GM19193 (cell line): ENCODE measurements around the gene ABCA1.
A peak's percentile ranks its signal among the peaks of the same experiment; 100 is the strongest.

Source experiments
- POLR2A ChIP-seq: IDR thresholded peaks from 4 replicates; pipeline ENCODE4 v1.6.1; 2011; ENCODE audit not compliant: insufficient read depth, insufficient read length; ENCODE audit errors: extremely low read depth

Gene ABCA1

GRCh38 chr9:104776797-104777196, 151.2 kb downstream of the ABCA1 start:
- no peak for TF ChIP-seq POLR2A

GRCh38 chr9:104775976-104776375, 152.0 kb downstream of the ABCA1 start:
- TF ChIP-seq POLR2A = no peak

GRCh38 chr9:104775574-104775936, 152.4 kb downstream of the ABCA1 start:
- TF ChIP-seq POLR2A = no peak

GRCh38 chr9:104774831-104775573, 153.0 kb downstream of the ABCA1 start:
- TF ChIP-seq POLR2A = no peak

- no peak for TF ChIP-seq POLR2A
Observed at GRCh38 chr9:104774132-104774531, 153.8 kb downstream of the ABCA1 start.

GRCh38 chr9:104772714-104773510, 155.0 kb downstream of the ABCA1 start:
- no peak for TF ChIP-seq POLR2A

- no peak for TF ChIP-seq POLR2A
Observed at GRCh38 chr9:104769655-104770054, 158.3 kb downstream of the ABCA1 start.

GRCh38 chr9:104767507-104767906, 160.4 kb downstream of the ABCA1 start:
- TF ChIP-seq POLR2A = no peak

GRCh38 chr9:104766025-104766424, 161.9 kb downstream of the ABCA1 start:
- TF ChIP-seq POLR2A = no peak

GRCh38 chr9:104765138-104765537, 162.8 kb downstream of the ABCA1 start:
- no peak for TF ChIP-seq POLR2A

- no peak for TF ChIP-seq POLR2A
Observed at GRCh38 chr9:104758974-104759373, 169.0 kb downstream of the ABCA1 start.

GRCh38 chr9:104750185-104750767, 177.7 kb downstream of the ABCA1 start:
- TF ChIP-seq POLR2A = no peak

- TF ChIP-seq POLR2A = no peak
Observed at GRCh38 chr9:104748359-104749031, 179.5 kb downstream of the ABCA1 start.

- peak; percentile 78 for TF ChIP-seq POLR2A
Observed at GRCh38 chr9:104747565-104748358, 180.2 kb downstream of the ABCA1 start, which contains the start of gene NIPSNAP3A. Gene NIPSNAP3A (plus strand): TSS chr9:104747683. CDS start chr9:104747793, 110 bp downstream.
